Loucy (cell line): ENCODE data around the gene THOC6.

Experiments
- H2AFZ ChIP-seq: fragments of 200-600 bp; sonication (generic); 2 replicates; pipeline ENCODE4 v1.6.0; 2016; ENCODE audit warnings: antibody characterized with exemption, mild to moderate bottlenecking, low read length, moderate library complexity
- H3F3A ChIP-seq: fragments of 200-600 bp; 2 replicates; pipeline ENCODE4 v1.6.0; 2016; ENCODE audit warnings: antibody characterized with exemption, low read depth, mild to moderate bottlenecking
- H3K27me3 ChIP-seq: fragments of 200-600 bp; sonication (generic); 2 replicates; pipeline ENCODE4 v1.6.1; 2014; ENCODE audit warnings: low read length, mild to moderate bottlenecking; ENCODE audit not compliant: insufficient read depth, poor library complexity, severe bottlenecking
- H3K36me3 ChIP-seq: fragments of 200-600 bp; sonication (generic); 2 replicates; pipeline ENCODE4 v1.6.1; 2016; ENCODE audit warnings: low read length; ENCODE audit not compliant: insufficient read depth
- H3K4me1 ChIP-seq: fragments of 200-600 bp; sonication (generic); 2 replicates; pipeline ENCODE4 v1.5.1; 2014; ENCODE audit warnings: low read length, mild to moderate bottlenecking; ENCODE audit not compliant: insufficient read depth, poor library complexity, severe bottlenecking
- H3K4me2 ChIP-seq: fragments of 200-600 bp; sonication (generic); 2 replicates; pipeline ENCODE4 v1.6.0; 2014; ENCODE audit warnings: antibody characterized with exemption, low read length, low read depth, mild to moderate bottlenecking; ENCODE audit not compliant: poor library complexity, severe bottlenecking
- H3K4me3 ChIP-seq: fragments of 200-600 bp; sonication (generic); 2 replicates; pipeline ENCODE4 v1.5.1; 2014; ENCODE audit warnings: low read length, mild to moderate bottlenecking, mixed read lengths; ENCODE audit not compliant: poor library complexity, severe bottlenecking
- H3K79me2 ChIP-seq: fragments of 200-600 bp; sonication (generic); 2 replicates; pipeline ENCODE4 v1.6.1; 2014; ENCODE audit warnings: low read length; ENCODE audit not compliant: insufficient read depth
- H3K9ac ChIP-seq: fragments of 200-600 bp; sonication (generic); 2 replicates; pipeline ENCODE4 v1.6.0; 2014; ENCODE audit warnings: mild to moderate bottlenecking, low read depth, low read length, moderate library complexity; ENCODE audit not compliant: poor library complexity, severe bottlenecking
- H3K9me2 ChIP-seq: fragments of 200-600 bp; sonication (generic); replicated peaks from 2 replicates; pipeline ENCODE4 v1.6.1; 2016; ENCODE audit warnings: low read depth, low read length, mixed read lengths
- H3K9me3 ChIP-seq: fragments of 200-600 bp; sonication (generic); 2 replicates; pipeline ENCODE4 v1.6.1; 2014; ENCODE audit warnings: mild to moderate bottlenecking, antibody characterized with exemption, low read length, low read depth; ENCODE audit not compliant: insufficient read depth
- H4K20me1 ChIP-seq: fragments of 200-600 bp; sonication (generic); 2 replicates; pipeline ENCODE4 v1.6.0; 2014; ENCODE audit warnings: antibody characterized with exemption, low read length, mild to moderate bottlenecking; ENCODE audit not compliant: insufficient read depth, poor library complexity, severe bottlenecking
- EZH2phosphoT487 ChIP-seq: fragments of 200-600 bp; IDR thresholded peaks from 2 replicates; pipeline ENCODE4 v1.6.1; 2018; ENCODE audit warnings: antibody characterized with exemption, mild to moderate bottlenecking, moderate library complexity, borderline replicate concordance
- TF ChIP-seq, protein P1 (sequence below): fragments of 200-600 bp; sonication (generic); conservative IDR thresholded peaks from 2 replicates; pipeline ENCODE4 v1.5.1; 2014; ENCODE audit warnings: mild to moderate bottlenecking, antibody characterized with exemption, low read length

Gene THOC6

GRCh38 chr16:2985462-2985861 is 38.4 kb upstream of the THOC6 start:
- Histone ChIP-seq H3K9me2 (no peaks in the 10 kb centered on the region), H3K9me3 (no peaks in the 10 kb centered on the region), H3K4me1 (no peaks in the 10 kb centered on the region), H3K9ac (no peak overlapping the region), H3K27me3 (no peaks in the 10 kb centered on the region), H3K4me2 (no peak overlapping the region), H3K79me2 (peaks cover 5% of the 10 kb centered on the region; the same call in 1 of the 2 replicates), H2AFZ (no peak overlapping the region), H3F3A (no peaks in the 10 kb centered on the region), H3K4me3 (no peak overlapping the region), H3K36me3 (no peaks in the 10 kb centered on the region), H4K20me1 (no peaks in the 10 kb centered on the region)
- TF ChIP-seq, protein P1, sequence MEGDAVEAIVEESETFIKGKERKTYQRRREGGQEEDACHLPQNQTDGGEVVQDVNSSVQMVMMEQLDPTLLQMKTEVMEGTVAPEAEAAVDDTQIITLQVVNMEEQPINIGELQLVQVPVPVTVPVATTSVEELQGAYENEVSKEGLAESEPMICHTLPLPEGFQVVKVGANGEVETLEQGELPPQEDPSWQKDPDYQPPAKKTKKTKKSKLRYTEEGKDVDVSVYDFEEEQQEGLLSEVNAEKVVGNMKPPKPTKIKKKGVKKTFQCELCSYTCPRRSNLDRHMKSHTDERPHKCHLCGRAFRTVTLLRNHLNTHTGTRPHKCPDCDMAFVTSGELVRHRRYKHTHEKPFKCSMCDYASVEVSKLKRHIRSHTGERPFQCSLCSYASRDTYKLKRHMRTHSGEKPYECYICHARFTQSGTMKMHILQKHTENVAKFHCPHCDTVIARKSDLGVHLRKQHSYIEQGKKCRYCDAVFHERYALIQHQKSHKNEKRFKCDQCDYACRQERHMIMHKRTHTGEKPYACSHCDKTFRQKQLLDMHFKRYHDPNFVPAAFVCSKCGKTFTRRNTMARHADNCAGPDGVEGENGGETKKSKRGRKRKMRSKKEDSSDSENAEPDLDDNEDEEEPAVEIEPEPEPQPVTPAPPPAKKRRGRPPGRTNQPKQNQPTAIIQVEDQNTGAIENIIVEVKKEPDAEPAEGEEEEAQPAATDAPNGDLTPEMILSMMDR, result no peak

GRCh38 chr16:2985893-2986355 is 37.9 kb upstream of the THOC6 start:
- Histone ChIP-seq H3K4me2 (no peak overlapping the region), H2AFZ (no peak overlapping the region), H3K4me1 (no peaks in the 10 kb centered on the region), H3K9ac (no peak overlapping the region), H4K20me1 (no peaks in the 10 kb centered on the region), H3K36me3 (no peaks in the 10 kb centered on the region), H3K27me3 (no peaks in the 10 kb centered on the region), H3K79me2 (peaks cover 2% of the 10 kb centered on the region; the same call in 1 of the 2 replicates), H3K9me3 (no peaks in the 10 kb centered on the region), H3K4me3 (no peak overlapping the region), H3F3A (no peaks in the 10 kb centered on the region), H3K9me2 (no peaks in the 10 kb centered on the region)
- TF ChIP-seq EZH2phosphoT487, result no peak
- TF ChIP-seq, protein P1, result no peak

GRCh38 chr16:2986623-2987188 is 37.1 kb upstream of the THOC6 start:
- TF ChIP-seq, protein P1, result no peak
- TF ChIP-seq EZH2phosphoT487, result no peak
- H2AFZ ChIP-seq, result no peak overlapping the region
- H3K9me3 ChIP-seq, result no peaks in the 10 kb centered on the region
- no peak overlapping the region for H3K9ac ChIP-seq
- H3K79me2 ChIP-seq, result no peaks in the 10 kb centered on the region
- no peaks in the 10 kb centered on the region for H3F3A ChIP-seq
- no peaks in the 10 kb centered on the region for H3K36me3 ChIP-seq
- H3K4me2 ChIP-seq, result no peak overlapping the region
- H3K4me1 ChIP-seq, result no peaks in the 10 kb centered on the region
- no peaks in the 10 kb centered on the region for H3K27me3 ChIP-seq
- no peaks in the 10 kb centered on the region for H3K9me2 ChIP-seq
- no peaks in the 10 kb centered on the region for H4K20me1 ChIP-seq
- no peak overlapping the region for H3K4me3 ChIP-seq
